GM18870 (cell line): Measurements from ENCODE around the gene A4GALT.
"Not testable (repeated sequence)": the region's sequence is repeated elsewhere in the genome, so short reads cannot be mapped to it uniquely, and the experiment has no call there.

ENCODE experiments used
- ATAC-seq: cut with Tn5 transposase; IDR thresholded peaks from one replicate; pipeline ENCODE4 v1.9.1; 2021; ENCODE audit warnings: moderate library complexity; ENCODE audit not compliant: unreplicated experiment

The A4GALT gene

GRCh38 chr22:42743501-42743991 lies 22.9 kb upstream of the A4GALT start:
- no peak for ATAC-seq

DNA sequence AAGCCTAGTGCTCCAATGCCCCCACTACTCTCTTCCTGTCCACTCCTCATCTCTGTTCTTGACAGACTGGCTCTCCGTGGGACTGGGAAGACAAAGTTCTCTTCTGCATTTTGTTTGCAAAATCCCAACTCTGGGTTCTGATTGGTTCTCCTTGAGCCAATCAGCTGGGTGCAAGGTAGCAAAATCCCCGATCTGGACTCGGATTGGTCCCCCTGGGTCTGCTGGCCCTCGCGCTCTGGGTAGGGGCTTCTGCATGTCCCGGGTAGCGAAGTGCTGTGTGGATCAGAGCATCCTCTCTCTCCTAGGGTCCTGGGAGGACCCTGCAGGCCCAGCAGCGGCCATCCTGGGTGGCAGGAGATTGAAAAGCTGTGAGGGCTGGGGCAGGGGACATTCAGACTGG lies 22.3 kb upstream of the A4GALT start:
- no peak for ATAC-seq

DNA sequence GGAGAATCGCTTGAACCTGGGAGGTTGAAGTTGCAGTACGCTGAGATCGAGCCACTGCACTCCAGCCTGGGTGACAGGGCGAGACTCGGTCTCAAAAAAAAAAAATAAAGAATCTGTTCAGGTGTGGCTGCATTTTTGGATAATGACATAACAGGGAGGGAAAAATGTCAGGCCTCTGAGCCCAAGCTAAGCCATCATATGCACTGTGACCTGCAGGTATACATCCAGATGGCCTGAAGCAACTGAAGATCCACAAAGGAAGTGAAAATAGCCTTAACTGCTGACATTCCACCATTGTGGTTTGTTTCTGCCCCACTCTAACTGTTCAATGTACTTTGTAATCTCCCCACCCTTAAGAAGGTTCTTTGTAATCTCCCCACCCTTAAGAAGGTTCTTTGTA lies 19.6 kb upstream of the A4GALT start:
- not testable (repeated sequence) for ATAC-seq

DNA sequence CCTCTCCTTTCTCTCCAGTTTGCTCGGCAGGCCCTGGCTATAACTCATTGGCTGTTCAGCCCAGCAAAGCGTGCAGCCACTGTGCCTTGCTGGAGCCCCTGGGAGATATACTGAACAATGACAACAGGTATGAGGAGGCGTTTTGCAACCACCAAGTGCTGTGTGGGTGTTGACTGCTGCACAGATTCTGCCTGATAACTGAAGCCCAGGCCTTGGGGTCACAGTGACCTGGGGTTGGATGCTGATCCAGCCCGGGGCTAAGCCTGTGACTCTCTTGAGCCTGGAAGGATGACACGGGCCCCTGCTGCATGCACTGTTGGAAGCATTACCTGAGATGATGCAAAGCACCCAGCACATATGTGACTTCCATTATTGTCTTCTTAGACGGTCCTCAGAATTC lies 13.7 kb upstream of the A4GALT start:
- ATAC-seq, result no peak

GRCh38 chr22:42733394-42733793 lies 12.7 kb upstream of the A4GALT start:
- not testable (repeated sequence) for ATAC-seq

DNA sequence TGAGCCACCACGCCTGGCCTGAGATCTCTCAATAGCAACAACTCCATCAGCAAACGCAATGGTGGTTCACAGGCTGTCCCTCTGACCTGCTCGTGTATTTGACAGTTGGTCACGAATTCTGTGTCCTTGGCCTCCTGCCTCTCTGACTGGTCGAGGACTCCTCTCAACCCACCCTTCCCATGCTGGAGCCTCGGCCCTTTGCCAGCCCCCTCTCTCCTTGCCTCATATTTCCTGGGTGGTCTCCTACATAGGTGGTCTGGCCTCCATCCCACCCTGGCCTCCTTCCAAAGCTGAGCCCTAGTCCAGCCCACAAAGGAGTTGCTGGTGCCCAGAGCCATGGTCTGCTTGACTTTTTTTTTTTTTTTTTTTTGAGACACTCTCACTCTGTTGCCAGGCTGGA lies 11.4 kb upstream of the A4GALT start:
- no peak for ATAC-seq

DNA sequence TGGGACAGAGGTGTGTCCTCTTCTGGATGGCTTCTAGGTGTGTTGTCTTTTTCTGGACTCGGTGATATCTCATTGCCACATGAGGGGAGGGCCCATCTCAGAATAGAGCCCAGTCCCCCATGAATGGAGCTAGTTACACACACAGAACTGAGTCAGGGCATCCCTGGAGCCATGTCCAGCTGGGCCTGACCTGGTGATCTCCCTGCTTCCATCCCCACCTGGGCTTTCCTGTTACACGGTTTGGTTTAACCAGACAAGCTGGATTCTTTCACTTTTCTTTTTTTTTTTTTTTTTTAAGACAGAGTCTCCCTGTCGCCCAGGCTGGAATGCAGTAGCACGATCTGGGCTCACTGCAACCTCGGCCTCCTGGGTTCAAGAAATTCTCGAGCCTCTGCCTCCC lies 6.1 kb upstream of the A4GALT start:
- ATAC-seq, result no peak

- ATAC-seq, result no peak
Observed at GRCh38 chr22:42725606-42726355, 5.1 kb upstream of the A4GALT start.

GRCh38 chr22:42724062-42724461 lies 3.4 kb upstream of the A4GALT start:
- no peak for ATAC-seq

GRCh38 chr22:42721045-42721434 lies 370 bp upstream of the A4GALT start:
- ATAC-seq, result no peak

DNA sequence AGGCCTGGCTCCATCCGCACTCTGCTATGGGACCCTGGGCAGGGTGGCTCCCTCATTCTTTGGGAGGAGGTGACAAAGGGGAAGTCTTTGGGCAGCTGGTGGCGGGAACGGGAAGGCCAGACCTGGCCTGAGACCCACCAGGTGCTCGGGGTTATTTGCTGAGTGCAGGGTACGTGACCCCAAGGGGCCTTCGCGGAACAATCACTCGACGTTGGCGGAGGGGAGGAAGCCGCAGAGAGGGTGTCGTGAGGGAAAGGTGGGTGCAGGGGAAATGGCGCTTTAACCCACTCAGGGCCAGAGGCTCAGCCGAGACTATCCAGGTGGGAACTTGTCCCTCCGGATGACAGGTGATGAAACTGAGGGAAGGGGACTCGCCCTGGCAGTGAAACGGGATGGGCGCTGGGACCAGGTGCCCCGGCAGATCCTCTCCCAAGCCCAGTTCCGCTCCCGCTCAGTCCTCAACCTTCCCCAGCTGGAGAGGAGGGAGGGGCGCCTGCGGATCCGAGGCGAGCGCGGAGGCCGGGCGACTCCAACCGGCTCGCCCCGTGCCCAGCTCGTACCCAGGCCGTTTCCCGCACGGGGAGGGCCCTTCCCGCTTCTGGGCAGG lies 911 bp downstream of the A4GALT start:
- ATAC-seq, result no peak

GRCh38 chr22:42719133-42719532 lies 1.5 kb downstream of the A4GALT start:
- ATAC-seq, result no peak

GRCh38 chr22:42717197-42717928 lies 3.3 kb downstream of the A4GALT start:
- ATAC-seq, result peak; percentile 19

DNA sequence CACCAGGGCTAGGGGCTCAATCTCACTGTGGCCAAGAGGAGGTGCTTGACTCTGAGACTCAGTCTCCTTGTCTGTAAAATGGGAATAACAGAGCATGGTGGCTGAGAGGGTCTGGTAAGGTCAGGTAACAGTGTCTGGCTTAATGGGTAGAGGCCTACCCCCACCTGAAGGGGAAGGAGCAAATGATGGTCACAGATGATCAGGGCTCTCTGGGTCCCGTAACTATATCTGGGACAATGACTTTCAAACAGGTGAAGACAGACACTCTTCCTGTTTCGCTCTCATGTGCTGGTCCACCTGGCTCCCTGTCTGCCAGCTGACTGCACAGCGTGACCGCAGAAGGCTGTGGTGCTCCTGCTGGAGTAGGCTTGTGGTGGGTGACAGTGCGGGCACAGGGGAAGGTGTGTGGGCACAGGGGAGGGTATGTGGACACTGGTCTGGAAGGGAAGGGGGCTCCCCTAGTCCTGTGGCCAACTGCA lies 4.0 kb downstream of the A4GALT start:
- peak; percentile 36 for ATAC-seq

- peak; percentile 39 for ATAC-seq
Observed at GRCh38 chr22:42716221-42716620, 4.4 kb downstream of the A4GALT start.

DNA sequence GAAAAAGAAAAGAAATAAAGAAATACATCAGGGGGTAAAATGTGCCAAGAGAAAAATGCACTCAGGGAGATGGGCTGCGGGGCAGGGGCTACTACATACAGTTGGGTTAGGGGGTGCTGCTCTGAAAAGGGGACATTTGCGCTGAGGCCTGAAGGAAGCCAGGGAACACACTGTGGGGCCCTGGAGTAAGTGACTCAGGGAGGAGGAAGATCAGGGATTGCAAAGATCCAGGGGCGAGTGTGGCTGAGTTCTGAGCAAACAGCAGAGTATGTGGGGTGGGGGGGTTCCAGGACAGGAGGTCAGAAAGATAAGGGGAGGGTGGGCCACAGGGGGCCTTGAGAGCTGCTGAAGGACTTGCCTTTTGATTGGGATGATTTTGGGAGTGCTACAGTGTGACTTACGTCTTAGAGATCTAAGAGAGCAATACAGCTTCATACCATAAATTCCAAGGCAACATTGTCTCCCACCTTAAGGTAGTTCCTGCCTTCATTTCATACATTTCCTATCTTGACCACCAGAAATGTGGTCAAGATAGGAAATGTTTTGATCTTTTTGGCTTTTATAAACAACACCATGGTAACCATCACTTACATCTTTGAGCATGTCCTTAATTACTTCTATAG lies 5.8 kb downstream of the A4GALT start:
- ATAC-seq, result no peak

DNA sequence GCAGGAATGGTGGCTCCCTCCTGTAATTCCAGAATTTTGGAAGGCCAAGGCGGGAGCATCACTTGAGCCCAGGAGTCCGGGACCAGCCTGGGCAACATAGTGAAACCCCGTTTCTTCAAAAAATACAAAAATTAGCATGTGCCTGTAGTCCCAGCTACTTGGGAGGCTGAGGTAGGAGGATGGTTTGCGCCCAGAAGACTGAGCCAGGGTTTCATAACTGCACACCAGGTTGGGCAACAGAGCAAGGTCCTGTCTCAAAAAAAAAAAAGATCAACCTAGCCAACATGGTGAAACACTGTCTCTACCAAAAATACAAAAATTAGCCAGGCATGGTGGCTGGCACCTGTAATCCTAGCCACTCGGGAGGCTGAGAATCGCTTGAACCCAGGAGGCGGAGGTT lies 6.4 kb downstream of the A4GALT start:
- no peak for ATAC-seq

DNA sequence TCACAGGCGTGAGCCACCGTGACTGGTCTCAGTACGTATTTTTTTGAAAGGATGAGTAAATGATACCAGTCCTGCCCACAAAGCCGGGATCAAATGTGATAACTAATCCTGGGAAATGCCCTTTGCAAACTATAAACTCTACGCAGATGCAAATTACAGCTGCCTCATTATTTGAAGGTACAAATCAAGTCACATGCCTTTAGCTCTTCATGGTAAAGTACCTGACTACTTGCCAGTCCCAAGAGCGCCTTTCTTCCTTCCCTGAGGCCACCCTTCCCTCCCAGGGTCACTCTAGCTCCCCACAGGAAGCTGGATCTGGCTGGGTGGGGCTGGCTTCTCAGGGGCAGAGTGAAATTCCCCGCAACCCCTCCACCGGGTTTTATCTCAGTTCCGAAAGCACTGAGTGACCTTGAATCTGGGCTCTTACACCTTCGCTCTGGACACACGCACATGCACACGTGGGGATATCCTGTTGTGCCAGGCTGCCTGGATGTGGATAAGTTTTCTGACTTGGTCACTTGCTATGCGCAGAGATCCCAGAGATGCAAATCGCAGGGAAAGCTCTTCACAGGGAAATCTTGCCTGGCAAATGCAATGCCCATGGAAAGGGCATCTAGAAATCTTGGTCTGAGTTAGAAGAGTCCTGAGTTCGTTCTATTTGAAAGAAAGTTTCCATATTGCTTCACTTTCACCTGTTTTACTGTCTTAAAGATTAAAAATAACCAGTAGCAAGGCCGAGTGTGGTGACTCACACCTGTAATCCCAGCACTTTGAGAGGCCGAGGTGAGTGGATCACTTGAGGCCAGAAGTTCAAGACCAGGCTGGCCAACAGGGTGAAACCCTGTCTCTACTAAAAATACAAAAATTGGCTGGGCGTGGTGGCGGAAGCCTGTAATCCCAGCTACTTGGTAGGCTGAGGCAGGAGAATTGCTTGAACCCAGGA lies 8.5 kb downstream of the A4GALT start:
- no peak for ATAC-seq

DNA sequence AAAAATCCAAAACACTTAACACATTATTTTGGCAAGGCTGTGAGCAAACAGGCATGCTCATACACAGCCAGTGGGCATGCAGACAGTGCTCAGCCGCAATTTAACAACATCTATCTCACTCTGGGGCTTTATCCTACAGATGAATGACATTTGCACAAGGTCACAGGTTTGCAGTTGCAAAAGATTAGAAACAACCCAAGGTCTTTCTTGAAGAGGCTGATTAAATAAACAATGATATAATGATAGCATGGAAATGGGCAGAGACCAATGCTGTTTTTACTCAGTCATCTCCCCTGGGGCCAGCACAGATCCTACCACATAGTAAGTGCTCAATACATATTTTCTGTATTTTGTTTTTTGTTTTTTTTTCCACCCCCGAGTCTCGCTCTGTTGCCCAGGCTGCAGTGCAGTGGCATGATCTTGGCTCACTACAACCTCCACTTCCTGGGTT lies 9.4 kb downstream of the A4GALT start:
- ATAC-seq, result no peak

- ATAC-seq, result no peak
Observed at GRCh38 chr22:42708417-42708816, 12.3 kb downstream of the A4GALT start.
